ENCODE data around the gene RNF4.

DNA sequence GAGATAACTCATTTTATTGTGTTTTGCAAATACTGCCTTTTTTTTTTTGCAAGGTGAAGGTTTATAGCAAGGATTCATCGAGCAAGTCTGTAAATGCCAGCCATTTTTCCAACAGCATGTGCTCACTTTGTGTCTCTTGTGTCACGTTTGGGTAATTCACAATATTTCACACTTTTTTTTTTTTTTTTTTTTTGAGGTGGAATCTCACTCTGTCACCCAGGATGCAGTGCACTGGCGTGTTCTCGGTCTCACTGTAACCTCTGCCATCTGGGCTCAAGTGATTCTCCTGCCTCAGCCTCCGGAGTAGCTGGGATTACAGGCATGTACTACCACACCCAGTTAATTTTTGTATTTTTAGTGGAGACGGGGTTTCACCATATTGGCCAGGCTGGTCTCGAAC lies 1.9 kb downstream of the RNF4 start:
- TF ChIP-seq, protein P1, sequence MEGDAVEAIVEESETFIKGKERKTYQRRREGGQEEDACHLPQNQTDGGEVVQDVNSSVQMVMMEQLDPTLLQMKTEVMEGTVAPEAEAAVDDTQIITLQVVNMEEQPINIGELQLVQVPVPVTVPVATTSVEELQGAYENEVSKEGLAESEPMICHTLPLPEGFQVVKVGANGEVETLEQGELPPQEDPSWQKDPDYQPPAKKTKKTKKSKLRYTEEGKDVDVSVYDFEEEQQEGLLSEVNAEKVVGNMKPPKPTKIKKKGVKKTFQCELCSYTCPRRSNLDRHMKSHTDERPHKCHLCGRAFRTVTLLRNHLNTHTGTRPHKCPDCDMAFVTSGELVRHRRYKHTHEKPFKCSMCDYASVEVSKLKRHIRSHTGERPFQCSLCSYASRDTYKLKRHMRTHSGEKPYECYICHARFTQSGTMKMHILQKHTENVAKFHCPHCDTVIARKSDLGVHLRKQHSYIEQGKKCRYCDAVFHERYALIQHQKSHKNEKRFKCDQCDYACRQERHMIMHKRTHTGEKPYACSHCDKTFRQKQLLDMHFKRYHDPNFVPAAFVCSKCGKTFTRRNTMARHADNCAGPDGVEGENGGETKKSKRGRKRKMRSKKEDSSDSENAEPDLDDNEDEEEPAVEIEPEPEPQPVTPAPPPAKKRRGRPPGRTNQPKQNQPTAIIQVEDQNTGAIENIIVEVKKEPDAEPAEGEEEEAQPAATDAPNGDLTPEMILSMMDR (conservative IDR thresholded peaks at IDR 0.05; ENCODE audit: low read length) = no peak
- TF ChIP-seq EZH2phosphoT487 (IDR thresholded peaks at IDR 0.05; ENCODE audit: borderline replicate concordance, low read depth, low read length) = no peak

All from OCI-LY7 (cell line).